ENCODE results near the gene CCDC83.
"Not testable (repeated sequence)": the region's sequence is repeated elsewhere in the genome, so short reads cannot be mapped to it uniquely, and the experiment has no call there.

Gene CCDC83

DNA sequence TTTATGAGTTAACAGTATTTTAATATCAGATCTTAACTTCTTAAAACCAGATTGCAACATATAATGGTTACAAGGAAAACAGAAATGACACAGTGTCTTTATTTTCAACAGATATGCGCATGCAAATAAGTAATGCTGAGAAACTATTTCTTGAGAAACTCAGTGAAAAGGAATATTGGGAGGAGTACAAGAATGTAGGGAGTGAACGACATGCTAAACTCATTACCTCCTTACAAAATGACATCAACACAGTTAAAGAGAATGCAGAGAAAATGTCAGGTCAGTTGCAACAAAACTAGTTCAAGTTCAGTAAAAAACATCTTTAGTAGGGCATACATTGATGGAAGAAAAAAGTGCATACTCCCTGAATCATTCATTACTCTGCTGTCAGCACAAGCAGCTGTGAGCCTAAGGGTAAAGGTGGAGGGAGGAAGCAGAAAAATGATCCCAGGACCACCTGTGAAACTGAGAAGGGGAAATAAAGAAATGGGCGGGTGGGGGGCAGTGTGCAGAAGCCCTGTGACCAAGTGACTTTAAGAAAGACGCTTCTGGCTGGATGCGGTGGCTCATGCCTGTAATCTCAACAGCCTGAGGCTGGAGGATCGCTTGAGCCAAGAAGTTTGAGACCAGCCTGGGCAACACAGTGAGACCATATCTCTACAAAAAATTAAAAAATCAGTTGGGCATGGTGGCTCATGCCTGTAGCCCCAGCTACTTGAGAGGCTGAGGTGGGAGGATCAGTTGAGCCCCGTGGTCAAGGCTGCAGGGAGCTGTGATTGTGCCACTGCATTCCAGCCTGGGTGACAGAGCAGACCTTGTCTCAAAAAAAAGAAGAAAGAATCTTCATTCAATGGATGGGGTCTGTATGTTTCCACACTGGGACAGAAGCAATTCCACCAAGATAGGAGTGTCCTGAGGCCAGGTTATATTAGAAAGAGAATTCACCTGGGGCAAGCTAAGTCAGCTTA is 31.2 kb downstream of the CCDC83 start:
- DNase-seq, result no peak

DNA sequence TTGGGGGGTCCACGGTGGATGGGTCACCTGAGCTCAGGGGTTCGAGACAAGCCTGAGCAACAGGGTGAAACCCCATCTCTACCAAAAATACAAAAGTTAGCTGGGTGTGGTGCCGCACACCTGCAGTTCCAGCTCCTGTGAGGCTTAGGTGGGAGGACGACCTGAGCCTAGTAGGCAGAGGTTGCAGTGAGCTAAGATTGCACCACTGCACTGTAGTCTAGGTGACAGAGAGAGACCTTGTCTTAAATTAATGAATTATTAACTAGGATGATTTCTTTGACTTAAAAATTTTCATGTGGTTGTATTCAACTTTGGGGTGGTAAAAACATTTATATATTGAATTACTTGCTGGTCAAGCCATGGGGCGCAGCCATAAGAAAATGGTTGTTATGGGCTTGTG is 33.9 kb downstream of the CCDC83 start:
- no peak for DNase-seq

DNA sequence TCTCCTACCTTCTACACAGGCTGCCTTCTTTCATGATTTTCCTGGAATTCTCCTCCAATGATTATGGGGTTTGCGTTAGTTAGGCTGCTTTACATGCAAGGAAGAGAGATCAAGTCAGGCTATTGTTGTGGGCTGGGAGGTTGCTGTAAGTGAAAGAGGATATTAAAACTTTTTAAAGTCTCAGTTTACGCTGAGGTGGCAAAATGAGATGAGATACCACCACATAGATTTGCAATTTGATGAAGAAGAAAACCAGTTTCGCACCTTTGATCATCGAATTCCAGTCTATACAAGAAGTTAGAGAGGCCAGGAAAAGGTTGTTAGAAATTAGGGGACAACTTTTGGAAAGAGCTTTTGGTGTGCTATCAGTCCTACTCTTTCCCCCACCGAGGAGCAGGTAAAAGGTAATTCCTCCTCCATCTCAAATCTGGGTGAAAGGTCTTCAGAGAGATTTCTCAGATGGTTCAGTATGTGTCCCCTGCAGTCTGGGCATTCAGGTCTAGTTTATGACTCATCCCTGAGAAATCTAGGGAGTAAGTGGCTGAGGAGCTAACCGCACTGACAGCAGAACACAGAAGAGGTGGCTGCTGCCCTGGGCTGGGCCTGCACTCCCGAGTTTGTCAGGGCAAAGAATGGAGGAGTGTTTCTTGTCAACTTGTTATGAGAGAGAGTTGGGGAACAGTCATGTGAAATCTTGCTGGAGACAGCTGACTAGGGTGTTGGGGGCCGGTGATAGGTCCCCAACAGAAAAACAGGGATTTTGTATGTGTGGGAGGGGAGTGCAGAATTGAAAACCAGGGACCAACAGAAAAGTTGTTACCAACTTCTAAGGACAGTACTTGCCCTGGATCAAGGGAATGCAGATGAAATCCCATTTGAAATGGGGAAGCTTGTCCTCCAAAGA is 34.7 kb downstream of the CCDC83 start:
- DNase-seq, result no peak

DNA sequence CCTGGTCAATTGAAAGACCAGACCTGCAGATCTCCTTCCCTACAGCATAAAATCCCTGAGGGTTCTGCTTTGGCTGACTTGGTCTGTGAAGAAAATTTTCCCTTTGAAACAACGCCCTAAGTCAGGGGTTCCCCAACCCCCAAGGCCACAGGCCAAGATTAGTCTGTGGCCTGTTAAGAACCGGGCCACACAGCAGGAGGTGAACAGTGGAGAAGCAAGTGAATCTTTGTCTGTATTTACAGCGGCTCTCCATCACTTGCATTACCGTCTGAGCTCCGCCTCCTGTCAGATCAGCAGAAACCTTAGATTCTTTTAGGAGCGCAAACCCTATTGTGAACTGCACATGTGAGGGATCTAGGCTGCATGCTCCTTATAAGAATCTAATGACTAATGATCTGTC is 38.2 kb downstream of the CCDC83 start:
- DNase-seq, result no peak

DNA sequence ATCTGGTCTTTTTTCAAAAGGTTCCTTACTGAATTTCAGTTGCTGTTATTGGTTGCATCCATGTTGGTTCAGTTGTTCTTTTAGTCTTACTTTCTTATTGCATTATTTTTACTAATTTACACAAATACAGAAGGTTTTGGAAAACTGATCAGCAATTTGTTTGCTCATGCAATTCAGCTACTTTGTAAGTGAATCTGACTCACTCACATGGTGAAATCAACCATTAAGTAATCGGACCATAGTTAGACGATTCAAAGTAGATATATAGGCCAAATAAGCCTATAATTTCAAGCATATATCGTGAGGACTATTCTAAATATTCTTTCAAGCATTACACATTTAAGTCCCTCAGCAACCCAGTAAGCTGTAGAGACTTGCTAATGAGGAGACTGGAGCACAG is 41.7 kb downstream of the CCDC83 start:
- DNase-seq, result no peak

DNA sequence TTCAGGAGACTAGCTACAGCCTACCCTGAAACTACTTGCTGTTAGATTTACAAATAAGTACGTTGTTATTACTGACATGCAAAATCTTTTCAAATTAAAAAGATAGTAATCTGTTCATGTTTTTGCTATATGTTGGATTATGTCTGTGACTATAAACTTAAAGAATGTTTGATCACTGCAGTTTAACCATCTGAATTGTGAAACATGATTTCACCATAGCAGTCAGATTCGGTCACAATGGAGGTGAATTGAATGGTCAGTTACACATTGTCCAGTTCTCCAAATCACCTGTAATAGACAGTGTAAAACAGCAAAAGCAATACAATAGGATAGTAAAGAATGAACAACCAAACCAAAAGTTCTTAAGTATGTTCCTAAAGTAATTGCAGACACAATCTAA is 43.3 kb downstream of the CCDC83 start:
- DNase-seq, result no peak

DNA sequence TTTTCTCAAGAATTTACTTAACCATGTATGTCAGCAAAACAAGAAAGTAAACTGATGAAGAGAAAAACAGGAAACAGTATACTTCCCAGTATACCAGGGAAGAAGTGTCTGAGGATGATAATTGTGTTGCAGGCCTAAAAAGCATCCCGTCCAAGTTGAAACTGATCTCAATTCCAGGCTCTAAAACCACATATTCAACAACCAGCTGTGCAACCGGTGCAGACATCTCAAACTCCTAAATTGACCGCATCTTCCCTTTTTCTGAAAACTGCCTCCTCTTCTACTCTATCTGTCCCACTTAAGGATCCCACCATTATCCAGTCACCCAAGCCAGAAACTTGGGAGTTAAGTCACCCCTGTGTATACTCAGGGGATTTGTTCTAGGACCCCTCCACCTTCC is 47.2 kb downstream of the CCDC83 start:
- DNase-seq, result no peak

DNA sequence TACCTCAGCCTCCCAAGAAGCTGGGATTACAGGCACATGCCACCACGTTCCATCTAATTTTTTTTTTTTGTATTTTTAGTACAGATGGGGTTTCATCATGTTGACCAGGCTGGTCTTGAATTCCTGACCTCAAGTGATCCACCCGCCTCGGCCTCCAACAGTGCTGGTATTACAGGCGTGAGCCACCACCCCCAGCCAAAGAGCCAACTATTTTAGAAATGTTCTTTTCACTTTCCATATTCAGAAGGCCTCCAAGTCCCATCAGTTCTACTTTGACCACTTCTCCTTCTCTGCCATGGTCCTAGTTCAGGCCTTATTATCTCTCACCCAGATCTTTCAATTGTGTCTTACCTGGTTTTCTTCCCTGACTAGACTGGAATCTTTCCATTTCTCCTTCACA is 48.2 kb downstream of the CCDC83 start:
- no peak for DNase-seq

DNA sequence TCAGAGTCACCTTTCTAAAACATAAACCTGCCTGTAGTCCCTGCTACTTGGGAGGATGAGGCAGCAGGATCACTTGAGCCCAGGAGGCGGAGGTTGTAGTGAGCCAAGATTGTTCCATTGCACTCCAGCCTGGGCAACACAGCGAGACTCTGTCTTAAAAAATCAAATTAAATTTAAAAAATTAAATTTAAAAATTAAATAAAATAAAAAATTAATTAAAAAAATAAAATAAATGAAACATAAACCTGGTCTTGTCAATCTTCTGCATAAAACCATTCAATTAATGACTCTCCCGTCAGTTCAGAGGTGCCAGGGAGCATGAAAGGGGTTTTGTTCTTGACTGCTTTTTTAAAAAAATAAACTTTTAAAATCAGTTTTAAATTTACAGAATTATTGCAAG is 48.6 kb downstream of the CCDC83 start:
- DNase-seq, result no peak

DNA sequence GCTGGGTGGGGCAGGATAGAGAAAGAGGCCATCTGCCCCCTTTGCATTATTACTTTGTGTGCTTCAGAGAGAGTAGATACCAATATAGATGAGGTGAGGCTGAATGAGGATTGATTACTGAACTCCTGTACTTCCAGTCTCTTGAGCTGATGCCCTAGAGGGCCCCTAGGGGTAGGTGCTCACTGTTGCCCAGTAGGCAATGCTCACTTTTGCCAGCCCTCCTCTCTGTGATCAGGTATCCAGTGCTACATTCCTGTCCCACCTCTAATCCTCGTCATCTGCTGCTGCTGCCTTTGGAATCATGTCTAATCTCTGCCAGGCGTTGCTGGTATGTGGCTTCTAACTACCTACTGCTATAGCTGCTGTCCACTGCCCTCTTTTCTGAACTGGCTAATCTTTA is 57.2 kb downstream of the CCDC83 start:
- no peak for DNase-seq

DNA sequence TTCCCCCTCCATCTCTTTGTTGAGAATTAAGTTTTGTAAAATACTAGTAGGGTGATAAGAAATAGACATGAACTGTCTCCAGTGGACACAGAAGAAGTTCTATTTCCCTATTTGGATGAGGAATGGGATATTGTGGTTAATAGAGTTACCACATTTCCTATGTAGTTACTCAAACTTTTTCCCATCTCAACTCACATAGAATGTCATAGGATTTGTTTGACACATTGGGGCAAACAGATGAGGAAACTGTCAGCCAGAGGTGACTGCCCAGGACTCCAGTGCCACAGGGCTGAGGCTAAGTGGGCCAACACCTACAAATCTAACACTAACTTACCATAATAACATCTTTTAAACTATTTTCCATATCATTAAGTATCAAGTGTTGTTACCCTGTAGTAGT is 58.3 kb downstream of the CCDC83 start:
- DNase-seq, result no peak

DNA sequence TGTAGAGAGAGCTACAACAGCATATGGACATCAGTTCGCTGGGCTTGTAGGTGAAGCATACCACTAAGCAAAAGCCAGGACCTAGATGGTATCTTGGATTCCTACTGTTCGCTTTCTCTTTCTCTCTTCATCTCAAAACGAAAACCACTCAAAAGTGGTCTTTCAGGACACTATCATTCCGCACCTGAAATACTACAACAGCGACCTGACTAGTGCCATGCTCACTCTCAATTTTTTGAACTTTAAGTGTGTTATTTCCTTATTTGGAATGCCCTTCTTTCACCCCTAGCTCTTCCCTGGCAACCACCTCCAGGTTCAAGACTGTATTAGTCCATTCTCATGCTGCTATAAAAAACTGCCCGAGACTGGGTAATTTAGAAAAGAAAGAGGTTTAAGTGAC is 59.2 kb downstream of the CCDC83 start:
- DNase-seq, result no peak

DNA sequence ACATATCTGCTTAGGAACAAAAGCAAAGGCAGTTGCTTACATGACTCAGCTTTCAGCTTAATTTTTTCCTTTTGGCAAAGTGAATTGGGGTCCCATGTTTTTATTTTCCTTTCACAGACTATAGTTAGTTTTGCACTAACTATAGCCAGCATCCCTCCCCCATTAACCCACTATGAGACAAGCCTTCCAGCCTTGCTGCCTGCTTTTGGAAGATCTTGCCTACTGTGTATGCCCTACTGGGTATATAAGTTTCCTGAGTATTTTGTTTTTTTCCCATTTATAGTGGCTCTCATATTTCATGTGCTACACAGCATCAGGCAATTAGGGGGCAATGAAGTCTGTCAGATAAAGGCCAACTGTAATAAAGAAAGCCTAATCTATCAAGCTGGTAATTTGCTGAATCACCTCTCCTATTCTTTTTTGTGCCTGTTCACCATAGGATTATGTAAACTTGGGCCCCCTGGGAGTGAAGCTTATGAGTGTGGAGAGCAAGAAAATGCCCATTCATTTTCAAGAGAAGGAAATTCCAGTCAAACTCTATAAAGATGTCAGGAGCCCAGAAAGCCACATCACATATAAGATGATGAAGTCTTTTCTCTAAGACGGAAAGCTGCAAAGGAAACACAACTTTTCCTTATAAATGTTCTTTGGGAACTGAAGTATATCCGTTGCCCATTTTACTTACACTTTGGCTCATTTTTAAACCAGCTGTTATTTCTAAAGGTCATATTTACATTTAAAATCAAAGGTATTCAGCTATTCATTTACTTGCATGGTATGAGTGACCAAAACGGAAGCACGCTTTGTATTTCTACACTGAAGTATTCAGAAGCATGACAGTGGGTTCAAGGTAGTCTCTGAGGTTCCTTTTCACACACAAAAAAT is 64.0 kb downstream of the CCDC83 start:
- no peak for DNase-seq

DNA sequence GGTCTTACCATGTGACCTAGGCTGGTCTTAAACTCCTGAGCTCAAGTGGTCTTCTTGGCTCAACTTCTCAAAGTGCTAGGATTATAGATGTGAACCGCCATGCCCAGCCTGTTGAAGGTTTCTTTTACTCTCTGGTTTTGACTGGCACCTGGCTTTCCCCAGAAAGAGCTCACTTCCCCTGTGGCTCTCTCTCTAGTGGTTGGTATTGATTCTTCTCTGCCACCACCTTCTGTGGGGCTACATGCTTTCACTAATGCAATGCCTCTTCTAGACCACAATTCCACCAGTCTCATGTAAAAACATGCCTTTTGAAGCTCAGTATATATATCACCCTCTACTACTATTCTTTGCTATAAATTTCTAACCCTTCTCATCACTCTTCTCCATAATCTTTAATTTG is 67.2 kb downstream of the CCDC83 start:
- DNase-seq, result no peak

DNA sequence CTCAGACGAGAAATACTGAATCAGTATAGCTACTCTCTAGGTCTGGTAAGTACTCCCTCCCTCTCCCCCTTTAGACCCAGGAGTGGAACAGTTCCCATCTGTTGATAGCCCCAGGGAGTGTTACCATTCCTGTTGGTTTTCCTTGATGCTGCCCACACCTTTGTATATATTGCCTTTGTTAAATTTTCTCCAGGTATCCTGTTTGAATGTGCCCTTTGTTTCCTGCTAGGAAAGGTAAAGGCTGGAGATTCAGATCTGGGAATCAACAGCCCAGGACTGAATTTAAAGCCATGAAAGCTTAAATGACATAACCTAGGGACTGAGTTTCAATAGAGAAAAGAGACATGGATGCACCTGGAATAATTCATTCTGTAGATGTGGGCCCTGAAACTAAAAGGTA is 68.3 kb downstream of the CCDC83 start:
- no peak for DNase-seq

DNA sequence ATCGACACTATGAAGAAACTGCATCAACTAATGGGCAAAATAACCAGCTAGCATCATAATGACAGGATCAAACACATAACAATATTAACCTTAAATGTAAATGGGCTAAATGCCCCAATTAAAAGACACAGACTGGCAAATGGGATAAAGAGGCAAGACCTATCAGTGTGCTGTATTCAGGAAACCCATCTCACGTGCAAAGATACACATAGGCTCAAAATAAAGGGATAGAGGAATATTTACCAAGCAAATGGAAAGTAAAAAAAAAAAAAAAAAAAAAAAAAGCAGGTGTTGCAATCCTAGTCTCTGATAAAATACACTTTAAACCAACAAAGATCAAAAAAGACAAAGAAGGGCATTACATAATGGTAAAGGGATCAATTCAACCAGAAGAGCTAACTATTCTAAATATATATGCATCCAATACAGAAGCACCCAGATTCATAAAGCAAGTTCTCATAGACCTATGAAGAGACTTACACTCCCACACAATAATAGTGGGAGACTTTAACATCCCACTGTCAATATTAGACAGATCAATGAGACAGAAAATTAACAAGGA is 71.6 kb downstream of the CCDC83 start:
- DNase-seq, result not testable (repeated sequence)

DNA sequence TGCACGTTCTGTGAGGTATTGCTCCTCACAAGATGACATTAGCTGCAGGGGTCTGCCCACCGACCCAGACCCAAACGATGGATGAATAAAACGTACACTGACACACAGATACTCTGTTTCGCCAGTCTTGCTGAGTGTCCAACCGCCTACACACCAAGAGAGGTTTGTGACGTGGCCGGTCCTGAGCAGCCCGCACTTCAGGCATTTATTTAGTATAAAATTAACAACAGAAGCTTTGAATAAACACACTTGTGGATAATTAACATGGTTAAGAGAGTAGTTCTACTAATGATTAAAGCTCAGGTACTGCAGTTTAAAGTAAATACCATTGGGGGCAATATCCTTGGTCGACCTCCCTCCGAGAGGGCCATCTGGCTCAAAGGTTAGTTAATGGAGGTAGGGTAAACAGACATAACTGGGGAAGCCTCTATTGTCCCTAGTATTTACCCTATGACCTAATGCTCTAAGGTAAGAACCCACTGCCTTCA is 75.7 kb downstream of the CCDC83 start:
- DNase-seq, result no peak

DNA sequence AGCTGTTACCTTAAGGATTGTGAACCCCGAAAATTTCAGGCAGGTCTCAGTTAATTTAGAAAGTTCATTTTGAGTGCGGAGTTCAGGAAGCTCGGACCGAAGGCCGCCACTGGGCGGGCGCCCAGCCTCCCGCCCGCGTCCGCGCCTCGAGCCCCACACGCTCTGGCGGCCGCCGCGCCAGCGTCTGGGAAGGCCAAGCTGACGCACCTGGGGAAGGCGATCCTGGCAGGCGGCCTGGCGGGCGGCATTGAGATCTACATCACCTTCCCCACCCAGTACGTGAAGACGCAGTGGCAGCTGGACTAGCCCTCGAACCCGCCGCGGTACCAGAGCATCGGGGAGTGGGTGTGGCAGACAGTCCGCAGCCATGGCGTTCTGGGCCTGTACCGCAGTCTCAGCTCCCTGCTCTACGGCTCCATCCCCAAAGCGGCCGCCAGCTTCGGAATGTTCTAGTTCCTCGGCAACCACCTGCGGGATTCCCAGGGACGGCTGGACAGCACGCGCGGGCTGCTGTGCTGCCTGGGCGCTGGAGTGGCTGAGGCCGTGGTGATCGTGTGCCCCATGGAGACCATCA is 79.5 kb downstream of the CCDC83 start:
- no peak for DNase-seq

DNA sequence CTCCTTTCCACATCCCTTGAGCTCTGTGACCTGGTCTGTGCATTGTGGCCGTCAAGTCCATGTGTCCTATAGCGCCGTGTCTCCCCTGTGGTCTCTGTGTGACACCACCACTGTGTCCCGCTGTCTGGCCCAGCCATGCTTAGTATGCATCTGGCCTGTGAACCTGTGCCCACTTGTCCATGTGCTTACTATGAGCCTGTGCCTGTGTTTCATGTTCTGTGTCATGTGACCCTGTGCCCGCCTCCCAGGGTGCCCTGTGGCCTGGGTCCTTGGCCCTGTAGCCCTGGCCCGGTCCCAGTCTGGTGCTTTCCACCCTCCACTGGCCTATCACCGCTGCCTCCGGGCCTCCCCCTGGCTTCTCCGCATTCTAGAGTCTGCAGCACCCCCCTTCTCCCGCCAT is 80.6 kb downstream of the CCDC83 start:
- DNase-seq, result no peak

DNA sequence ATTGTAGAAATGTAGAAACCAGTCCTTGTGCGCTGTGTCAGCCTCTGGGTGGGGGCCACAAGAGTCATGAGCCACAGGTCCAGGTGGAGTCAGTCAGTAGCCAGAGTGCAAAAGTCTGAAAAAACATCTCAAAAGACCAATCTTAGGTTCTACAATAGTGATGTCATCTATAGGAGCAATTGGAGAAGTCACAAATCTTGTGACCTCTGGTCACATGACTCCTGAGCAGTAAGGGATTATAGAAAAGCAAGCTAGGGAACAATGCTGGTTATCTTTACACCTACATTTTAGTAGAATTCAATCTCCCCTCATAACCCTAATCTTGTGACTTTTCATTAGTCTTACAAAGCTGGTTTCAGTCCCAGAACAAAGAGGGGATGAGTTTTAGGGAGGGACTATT is 82.7 kb downstream of the CCDC83 start:
- DNase-seq, result no peak
